Subcutaneous adipose tissue (tissue), 4 donors: Measurements from ENCODE around the gene SDHB. TPM values are rescaled to one million over a fixed set of nuclear protein-coding genes. Genes with fewer than 3 reads are reported as not detected.

Experiments used
- CTCF ChIP-seq: fragments of 450-650 bp; IDR thresholded peaks from one replicate; pipeline ENCODE4 v1.5.1; 2016; ENCODE audit warnings: low read depth, mild to moderate bottlenecking, control low read depth, antibody characterized with exemption, moderate library complexity
- total RNA-seq, 4 donors: library from RNA; depleted of rRNA; stranded (reverse); fragments of >200 nt; gene quantifications; one replicate each; pipeline ENCODE4 v1.1.0, GENCODE V29; 2016

SDHB gene
- total RNA-seq, 4 donors from 2014 or later = 105 to 138 (median 121) TPM

- no peak for TF ChIP-seq CTCF
Observed at GRCh38 chr1:16986113-16986512, 67.7 kb downstream of the SDHB start.

GRCh38 chr1:16984717-16985116 is 69.1 kb downstream of the SDHB start:
- TF ChIP-seq CTCF = no peak

GRCh38 chr1:16983649-16984048 is 70.2 kb downstream of the SDHB start:
- TF ChIP-seq CTCF = no peak

GRCh38 chr1:16982902-16983301 is 70.9 kb downstream of the SDHB start:
- TF ChIP-seq CTCF = no peak

- no peak for TF ChIP-seq CTCF
Observed at GRCh38 chr1:16981269-16981849, 72.5 kb downstream of the SDHB start.

GRCh38 chr1:16980473-16981268 is 73.2 kb downstream of the SDHB start, which contains the start of gene MFAP2:
Gene MFAP2, minus strand, starts transcription at chr1:16980620. Its CDS starts 2,347 bp downstream, at chr1:16978273.
- TF ChIP-seq CTCF = no peak

- TF ChIP-seq CTCF = no peak
Observed at GRCh38 chr1:16979475-16980327, 74.1 kb downstream of the SDHB start.
